Right atrium auricular region (tissue), 2 donors: ENCODE results near the gene LCLAT1. TPM values are rescaled to one million over a fixed set of nuclear protein-coding genes. Genes with fewer than 3 reads are reported as not detected.

Experiments
- DNase-seq: peaks from one replicate; pipeline ENCODE4 v3.0.0-alpha.2; 2019; ENCODE audit warnings: low spot score
- H3K27ac ChIP-seq, 2 donors: fragments of 200-600 bp; sonication (generic); 1 replicate in 1 of 2; 2 replicates in 1 of 2; pipeline ENCODE4 v1.5.1; 2016 to 2019
- H3K27me3 ChIP-seq, 2 donors: fragments of 200-600 bp; sonication (generic); one replicate each; pipeline versions ENCODE4 v1.5.1 to v1.6.0; 2017 to 2019
- H3K36me3 ChIP-seq: fragments of 200-600 bp; sonication (generic); one replicate; pipeline ENCODE4 v1.5.1; 2016
- H3K4me1 ChIP-seq, 2 donors: fragments of 200-600 bp; sonication (generic); one replicate each; pipeline versions ENCODE4 v1.5.1 to v1.6.0; 2017 to 2019
- H3K4me3 ChIP-seq, 2 donors: fragments of 200-600 bp; sonication (generic); 1 replicate in 1 of 2; 2 replicates in 1 of 2; pipeline ENCODE4 v1.5.1; 2017 to 2019; ENCODE audit warnings: mild to moderate bottlenecking in 1 of 2, moderate library complexity in 1 of 2
- H3K9me3 ChIP-seq, 2 donors: fragments of 200-600 bp; sonication (generic); one replicate each; pipeline ENCODE4 v1.5.1; 2019
- CTCF ChIP-seq, 2 donors: fragments of 200-600 bp; sonication (generic); IDR thresholded peaks; one replicate each; pipeline ENCODE4 v1.5.1; 2019; ENCODE audit warnings: antibody characterized with exemption in 2 of 2
- total RNA-seq, 2 donors: library from RNA; depleted of rRNA; stranded (reverse); fragments of >200 nt; gene quantifications; one replicate each; pipeline ENCODE4 v1.1.0, GENCODE V29; 2016

The LCLAT1 gene
- total RNA-seq, 2 donors from 2014 or later = 13.2 to 14.3 TPM

GRCh38 chr2:30645745-30646119, 198.7 kb downstream of the LCLAT1 start:
- no peaks in the 10 kb centered on the region for H3K4me1 ChIP-seq
- DNase-seq = no peak
- H3K27ac ChIP-seq = no peak overlapping the region
- H3K9me3 ChIP-seq = no peaks in the 10 kb centered on the region
- TF ChIP-seq CTCF (IDR thresholded peaks at IDR 0.05) = no peak
- no peaks in the 10 kb centered on the region for H3K36me3 ChIP-seq
- no peaks in the 10 kb centered on the region for H3K27me3 ChIP-seq
- H3K4me3 ChIP-seq = no peak overlapping the region

DNA sequence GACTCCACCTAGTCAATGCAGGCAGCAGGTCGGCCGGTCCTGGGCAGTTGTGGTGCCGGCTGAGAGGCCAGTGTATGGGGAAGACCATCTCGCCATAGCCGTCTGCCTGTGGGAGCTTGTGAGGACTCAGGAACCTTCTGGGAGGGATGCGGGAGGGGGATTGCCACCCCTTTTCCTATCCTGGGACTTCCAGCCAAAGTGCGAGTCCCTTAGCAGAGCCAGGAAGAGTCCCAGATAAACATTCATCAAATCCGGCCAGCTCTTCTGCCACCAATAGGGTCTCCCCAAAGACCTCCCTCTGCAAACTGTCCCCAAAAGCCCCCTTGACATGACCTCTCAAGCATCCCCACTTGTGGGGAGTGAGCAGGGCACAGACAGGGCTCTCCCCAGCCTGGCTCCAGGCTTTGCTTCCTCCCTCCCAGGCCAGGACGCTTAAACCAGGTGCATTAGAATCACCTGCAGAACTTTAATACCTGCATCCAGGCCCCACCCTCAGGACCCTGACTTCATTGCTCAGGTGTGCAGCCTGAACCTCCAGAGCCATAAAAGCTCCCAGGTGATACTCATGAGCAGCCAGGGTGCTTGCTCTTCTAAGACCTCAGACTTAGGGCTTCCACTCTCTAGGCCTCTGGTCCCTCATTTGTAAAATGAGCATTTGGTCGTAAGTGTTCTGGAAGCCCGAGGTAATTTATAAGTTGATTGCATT, 200.9 kb downstream of the LCLAT1 start:
- Histone ChIP-seq H3K9me3 (no peaks in the 10 kb centered on the region), H3K4me1 (no peaks in the 10 kb centered on the region), H3K36me3 (no peaks in the 10 kb centered on the region), H3K27me3 (no peaks in the 10 kb centered on the region), H3K4me3 (no peak overlapping the region), H3K27ac (no peak overlapping the region)
- TF ChIP-seq CTCF (IDR thresholded peaks at IDR 0.05) = no peak
- no peak for DNase-seq

DNA sequence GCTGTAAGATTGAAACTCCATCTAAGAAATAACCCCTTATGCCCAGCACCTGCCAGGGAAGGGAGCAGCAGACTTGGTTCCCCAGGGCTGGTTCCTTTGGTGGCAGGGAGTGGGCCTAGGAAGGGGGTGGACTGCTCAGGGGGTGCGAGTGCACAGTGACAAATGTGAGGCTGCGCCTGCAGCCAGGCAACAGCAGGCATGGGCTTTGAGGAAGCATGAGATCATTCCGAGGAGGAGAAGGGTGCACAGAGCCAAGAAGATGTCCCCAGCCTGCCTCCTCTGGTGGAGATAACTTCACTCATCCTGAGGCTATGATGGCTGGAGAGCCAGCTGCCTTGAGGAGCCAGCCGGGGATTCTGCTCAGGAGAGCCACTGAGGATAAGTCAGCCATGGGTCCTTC, 202.2 kb downstream of the LCLAT1 start:
- Histone ChIP-seq H3K9me3 (no peaks in the 10 kb centered on the region), H3K27ac (no peak overlapping the region), H3K27me3 (no peaks in the 10 kb centered on the region), H3K4me1 (peaks cover 0 to 7% of the 10 kb centered on the region in 2 donors), H3K4me3 (no peak overlapping the region), H3K36me3 (no peaks in the 10 kb centered on the region)
- no peak for DNase-seq
- no peak for TF ChIP-seq CTCF (IDR thresholded peaks at IDR 0.05)

DNA sequence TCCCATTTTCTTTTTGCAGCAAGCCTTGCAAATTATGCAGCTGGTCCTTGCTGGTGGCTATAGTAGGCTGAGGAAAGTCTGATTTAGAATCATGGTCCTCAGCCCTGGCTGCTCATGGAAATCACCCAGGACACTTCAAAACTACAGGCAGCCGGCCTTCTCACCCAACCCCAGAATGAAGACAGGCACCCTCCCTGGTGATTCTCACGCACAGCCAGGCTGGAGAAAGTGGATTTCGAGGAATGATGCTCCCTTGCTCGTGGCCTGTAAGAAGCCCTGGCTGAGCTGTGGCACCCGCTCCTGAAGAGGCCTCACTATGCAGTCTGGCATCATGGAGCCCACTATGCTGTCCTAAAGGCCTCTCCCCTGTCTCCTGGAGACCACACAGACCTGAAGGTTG, 202.8 kb downstream of the LCLAT1 start:
- TF ChIP-seq CTCF (IDR thresholded peaks at IDR 0.05) = no peak
- Histone ChIP-seq H3K9me3 (no peaks in the 10 kb centered on the region), H3K27me3 (no peaks in the 10 kb centered on the region), H3K4me1 (peaks cover 0 to 7% of the 10 kb centered on the region in 2 donors), H3K4me3 (no peak overlapping the region), H3K27ac (no peak overlapping the region), H3K36me3 (no peaks in the 10 kb centered on the region)
- no peak for DNase-seq

DNA sequence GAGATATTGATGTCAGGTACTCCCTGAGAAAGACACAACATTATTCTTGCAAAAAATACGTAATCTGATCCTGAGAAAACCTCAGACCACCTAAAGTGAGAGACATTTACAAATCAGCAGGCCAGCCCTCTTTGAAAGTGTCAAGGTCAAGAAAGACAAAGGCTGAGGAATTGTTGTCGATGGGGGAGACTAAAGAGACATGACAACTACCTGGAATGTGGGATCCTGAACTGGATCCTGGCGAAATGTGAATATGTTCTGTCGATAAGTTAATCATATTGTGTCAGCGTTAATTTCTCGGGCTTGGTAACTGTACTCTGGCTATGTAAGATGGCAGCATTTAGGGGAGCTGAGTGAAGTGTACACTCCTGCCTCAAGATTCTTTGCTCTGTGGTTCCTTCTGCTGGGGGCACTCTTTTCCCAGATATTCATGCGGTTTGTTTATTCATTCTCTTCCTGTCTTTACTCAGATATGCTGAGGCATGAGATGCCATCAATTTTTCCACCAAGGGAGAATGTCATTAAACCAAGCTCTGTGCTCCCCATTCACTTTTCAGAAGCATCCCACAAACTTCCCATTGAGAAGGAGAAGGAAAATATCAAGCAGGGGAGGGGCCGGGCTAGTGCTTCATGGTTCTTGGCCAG, 205.3 kb downstream of the LCLAT1 start:
- H3K9me3 ChIP-seq = no peaks in the 10 kb centered on the region

More for the DNA sequence above, 205.3 kb downstream of the LCLAT1 start:
- Histone ChIP-seq H3K4me1 (peaks cover 0 to 7% of the 10 kb centered on the region in 2 donors), H3K27ac (no peak overlapping the region), H3K36me3 (no peaks in the 10 kb centered on the region), H3K27me3 (no peaks in the 10 kb centered on the region), H3K4me3 (no peak overlapping the region)
- TF ChIP-seq CTCF (IDR thresholded peaks at IDR 0.05) = no peak
- no peak for DNase-seq
